DMS79 treated with DMSO at 0.1 percent for 48 hours (cell line): ENCODE measurements around the gene MMP24.
"Not testable (repeated sequence)": the region's sequence is repeated elsewhere in the genome, so short reads cannot be mapped to it uniquely, and the experiment has no call there.

Source experiments
- DNase-seq: peaks from one replicate; lab custom pipeline; 2025; lab: John Stamatoyannopoulos, UW

Gene MMP24

DNA sequence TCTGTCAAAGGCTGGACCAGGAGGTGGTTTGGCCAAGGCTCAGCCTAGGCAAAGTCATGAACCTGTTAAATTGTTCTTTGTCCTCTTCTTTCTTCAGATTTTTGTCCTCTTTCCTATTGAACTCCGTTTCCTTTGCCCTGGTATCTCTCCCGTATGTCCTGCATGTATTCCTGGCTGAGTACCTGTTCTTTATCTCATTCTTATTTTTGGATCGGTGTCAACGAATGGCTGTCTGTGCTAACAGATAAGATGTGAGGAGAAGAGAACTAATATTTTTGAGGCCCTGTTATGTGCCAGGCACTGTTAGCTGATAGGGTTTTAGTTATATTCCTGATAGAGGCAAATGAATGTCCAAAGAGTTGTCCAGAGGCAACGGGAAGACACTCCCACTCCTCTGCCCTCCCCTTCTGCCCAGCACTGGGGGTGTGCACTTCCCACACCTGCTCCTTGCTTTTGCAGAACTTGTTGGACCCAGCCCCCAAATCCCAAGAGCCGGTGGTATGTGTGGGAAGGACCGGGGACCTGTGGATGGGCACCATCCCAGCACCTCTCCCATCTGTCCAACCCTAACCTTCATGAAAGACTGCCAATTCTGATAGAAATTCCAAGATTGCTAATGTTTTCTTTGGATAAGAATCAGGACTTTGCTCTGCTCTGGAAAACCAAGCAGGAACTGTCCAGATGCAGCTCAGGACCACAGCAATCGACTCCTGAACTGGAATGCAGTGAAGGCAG, 30.9 kb downstream of the MMP24 start:
- no peak for DNase-seq

DNA sequence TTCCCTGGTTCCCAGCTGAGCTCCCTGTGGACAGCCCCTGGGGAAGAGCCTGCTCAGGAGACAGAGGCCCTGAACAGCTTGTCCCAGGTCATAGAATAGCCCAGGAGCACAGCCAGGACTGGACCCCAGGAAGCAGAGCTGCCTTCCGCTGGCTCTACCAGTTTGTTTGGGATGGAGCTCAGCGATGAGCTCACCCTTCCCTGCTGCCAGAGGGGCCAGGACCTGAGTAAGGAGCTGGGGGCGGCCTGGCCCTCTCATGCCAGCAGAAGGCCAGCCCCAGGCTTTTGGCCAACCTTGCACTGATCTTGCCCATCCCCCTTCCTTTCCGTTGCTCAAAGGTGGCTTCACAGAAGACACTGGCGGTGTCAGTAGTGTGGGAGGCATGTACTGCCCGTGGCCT, 33.9 kb downstream of the MMP24 start:
- no peak for DNase-seq

GRCh38 chr20:35262321-35262720, 35.8 kb downstream of the MMP24 start:
- DNase-seq = not testable (repeated sequence)

DNA sequence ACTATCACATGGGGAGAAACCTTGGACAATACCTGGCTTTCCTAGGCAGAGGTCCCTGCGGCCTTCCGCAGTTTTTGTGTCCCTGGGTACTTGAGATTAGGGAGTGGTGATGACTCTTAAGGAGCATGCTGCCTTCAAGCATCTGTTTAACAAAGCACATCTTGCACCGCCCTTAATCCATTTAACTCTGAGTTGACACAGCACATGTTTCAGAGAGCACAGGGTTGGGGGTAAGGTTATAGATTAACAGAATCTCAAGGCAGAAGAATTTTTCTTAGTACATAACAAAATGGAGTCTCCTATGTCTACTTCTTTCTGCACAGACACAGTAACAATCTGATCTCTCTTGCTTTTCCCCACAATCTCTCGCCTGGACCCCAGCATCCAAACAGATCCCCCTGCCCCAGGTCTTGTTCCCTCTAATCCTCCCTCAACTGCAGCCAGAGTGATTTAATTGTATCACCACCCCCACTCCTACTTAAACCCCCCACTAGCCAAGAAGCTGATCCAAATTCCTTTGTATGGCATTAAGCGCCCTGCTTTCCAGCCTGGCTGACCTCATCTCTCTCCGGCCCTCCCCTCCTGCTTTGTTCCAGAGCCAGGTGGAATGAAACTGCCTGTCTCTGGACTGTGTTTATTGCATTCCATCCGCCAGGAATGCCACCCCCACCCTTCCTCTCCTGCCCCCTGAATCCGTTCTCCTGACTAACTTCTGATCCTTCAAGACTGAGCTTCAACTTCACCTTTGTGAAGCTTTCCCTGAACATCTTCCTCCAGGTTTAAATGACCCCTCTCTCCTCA, 36.4 kb downstream of the MMP24 start:
- DNase-seq = not testable (repeated sequence)

- no peak for DNase-seq
Measured at GRCh38 chr20:35263532-35264341, 37.2 kb downstream of the MMP24 start.

- DNase-seq = no peak
Measured at GRCh38 chr20:35264755-35265154, 38.3 kb downstream of the MMP24 start.

DNA sequence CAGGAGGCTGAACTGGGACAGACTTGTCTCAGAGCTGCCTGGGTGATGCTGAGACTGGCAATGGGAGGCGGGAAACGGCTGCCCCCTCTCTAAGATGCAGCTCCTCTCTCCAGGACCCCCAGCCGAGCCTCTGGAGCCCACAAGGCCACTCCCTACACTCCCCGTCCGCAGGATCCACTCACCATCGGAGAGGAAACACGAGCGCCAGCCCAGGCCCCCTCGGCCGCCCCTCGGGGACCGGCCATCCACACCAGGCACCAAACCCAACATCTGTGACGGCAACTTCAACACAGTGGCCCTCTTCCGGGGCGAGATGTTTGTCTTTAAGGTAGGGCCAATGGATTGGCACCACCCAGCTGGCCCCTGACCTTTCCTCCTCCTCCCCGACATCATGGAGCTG, 40.6 kb downstream of the MMP24 start:
- DNase-seq = no peak

GRCh38 chr20:35269055-35269781, 42.7 kb downstream of the MMP24 start:
- DNase-seq = peak; percentile 11

- DNase-seq = no peak
Measured at GRCh38 chr20:35270021-35270902, 43.8 kb downstream of the MMP24 start.

DNA sequence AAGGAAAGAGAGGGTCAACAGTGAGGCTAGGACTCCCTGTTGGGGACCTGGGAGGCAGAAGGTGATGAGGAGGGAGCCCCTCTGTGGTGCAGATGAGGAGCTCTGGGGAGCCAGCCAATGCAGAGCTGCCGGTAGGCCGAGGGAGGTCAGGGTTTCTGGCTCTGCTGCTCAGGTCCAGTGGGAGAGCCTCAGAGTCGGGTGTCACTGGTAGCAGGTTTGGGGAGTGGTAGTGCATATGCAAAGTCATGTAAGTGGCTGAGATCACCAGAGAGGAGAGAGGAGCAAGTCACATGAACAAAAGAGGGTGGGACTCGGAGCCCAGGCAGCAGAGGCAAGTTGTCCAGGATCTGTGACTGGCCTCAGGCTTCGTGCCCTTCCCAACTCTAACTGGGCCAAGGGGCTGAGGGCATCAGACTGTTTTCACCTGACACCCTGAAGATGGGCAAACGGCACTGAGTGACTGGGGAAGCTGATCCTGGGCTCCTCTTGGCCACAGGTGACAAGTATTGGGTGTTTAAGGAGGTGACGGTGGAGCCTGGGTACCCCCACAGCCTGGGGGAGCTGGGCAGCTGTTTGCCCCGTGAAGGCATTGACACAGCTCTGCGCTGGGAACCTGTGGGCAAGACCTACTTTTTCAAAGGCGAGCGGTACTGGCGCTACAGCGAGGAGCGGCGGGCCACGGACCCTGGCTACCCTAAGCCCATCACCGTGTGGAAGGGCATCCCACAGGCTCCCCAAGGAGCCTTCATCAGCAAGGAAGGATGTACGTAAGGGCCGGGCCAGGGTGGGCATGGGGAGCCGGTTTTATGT, 44.8 kb downstream of the MMP24 start:
- DNase-seq = no peak

DNA sequence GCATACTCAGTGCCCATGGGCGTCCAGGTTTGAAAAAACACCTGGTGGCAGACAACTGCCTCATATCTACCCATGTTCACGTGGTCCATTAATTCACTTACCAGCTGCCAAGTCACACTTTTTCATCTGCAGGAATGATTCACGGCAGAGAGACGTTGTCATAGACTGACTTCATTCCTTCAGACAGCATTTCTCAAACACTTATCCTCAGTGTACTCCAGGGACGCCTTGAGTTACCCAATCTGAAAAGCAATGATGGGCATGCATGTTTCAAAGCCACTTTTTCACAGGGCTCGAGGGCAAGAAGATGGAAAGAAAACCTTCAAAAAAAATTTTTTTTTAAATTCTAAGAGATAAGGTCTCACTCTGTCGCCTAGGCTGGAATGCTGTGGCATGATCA, 45.4 kb downstream of the MMP24 start:
- DNase-seq = no peak

GRCh38 chr20:35273449-35274171, 47.1 kb downstream of the MMP24 start:
- DNase-seq = no peak

DNA sequence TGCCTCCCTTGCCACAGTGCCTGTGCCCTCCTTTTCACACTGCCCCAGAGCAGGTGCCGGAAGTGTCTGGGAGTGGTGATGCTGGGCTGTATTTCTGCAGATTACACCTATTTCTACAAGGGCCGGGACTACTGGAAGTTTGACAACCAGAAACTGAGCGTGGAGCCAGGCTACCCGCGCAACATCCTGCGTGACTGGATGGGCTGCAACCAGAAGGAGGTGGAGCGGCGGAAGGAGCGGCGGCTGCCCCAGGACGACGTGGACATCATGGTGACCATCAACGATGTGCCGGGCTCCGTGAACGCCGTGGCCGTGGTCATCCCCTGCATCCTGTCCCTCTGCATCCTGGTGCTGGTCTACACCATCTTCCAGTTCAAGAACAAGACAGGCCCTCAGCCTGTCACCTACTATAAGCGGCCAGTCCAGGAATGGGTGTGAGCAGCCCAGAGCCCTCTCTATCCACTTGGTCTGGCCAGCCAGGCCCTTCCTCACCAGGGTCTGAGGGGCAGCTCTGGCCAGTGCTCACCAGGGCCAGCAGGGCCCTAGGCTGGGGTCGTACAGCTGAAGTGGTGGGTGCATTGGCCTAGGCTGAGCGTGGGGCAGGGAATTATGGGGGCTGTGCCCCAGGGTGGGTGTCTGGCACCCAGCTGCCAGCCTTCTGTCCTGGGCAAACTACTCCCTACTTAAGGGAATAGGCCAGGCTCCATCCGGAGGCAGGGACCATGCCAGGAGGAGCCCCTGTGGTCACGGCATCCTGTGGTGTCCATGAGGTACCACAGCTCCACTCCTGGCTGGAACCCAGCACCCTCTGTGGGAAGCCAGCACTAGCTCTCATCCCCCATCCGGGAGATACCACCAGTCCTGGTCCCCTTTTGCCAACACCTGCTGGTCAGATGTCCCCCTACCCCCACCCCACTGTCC, 47.9 kb downstream of the MMP24 start:
- no peak for DNase-seq

DNA sequence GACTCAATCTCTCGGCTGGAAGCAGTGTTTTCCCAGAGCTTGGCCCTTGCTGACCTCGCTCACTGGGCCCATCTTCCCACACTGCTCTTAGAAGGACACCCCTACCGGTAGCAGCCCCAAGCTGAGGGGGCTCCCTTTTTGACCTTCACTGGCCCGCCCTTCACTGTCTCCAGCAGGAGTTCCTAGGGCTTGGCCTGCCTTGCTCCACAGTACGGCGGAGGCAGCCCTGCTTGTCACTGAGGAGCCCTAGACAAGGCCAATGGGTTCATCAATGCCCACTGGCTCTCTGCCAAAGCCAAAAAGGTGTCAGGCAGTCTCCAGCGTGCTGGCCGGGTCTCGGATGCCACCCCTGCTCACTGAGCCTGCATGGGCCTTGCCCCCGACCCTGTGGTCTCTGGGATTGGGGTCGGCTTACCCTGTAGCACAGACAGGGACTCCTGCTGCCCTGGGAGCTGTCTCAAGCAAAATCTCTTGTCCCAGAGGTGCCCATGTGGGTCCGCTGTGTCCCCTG, 49.3 kb downstream of the MMP24 start:
- no peak for DNase-seq

GRCh38 chr20:35276408-35276807, 49.9 kb downstream of the MMP24 start:
- DNase-seq = no peak

- DNase-seq = no peak
Measured at GRCh38 chr20:35277127-35277526, 50.6 kb downstream of the MMP24 start.

DNA sequence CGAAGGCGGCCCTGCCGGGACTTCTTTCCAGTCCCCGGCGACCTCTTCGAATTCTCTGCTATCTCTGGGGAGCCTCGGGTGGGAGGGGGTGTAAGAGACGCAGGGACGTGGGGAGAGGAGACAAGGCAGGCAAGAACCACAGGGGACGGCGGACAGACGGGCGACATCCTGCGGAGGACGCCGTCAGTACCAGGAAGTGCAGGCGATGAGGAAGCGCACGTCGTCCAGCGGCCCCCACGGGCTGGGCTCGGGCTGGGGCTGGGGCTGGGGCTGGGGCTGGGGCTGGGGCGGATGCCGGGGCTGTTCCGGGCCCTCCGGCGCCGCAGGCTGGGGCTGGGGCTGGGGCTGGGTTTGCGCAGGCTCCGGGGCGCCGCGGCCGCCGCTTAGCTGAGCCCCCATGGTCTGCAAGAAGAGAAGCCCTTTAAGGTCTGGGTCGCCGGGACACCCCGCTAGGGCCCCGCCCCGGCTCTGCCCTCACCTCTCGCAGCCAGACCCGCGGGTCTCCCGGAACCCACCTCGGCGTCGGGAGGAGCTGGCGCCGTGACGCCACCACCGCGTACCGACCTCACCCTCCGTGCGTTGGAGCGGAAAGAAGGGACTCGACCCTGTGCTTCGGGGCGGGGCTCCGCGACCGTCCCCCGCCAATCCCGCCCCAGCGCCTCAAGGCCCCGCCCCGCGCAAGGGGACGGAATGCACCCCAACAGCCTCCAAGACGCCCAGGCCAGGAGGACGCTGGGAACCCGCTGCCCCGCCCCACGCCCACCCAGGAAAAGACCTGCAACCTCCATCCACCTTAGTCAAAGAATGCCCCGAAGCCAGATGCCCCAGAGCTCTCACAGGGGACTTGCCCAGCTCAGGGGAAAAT, 51.3 kb downstream of the MMP24 start, which contains the start of gene MMP24OS:
MMP24OS (minus strand) TSS at position 592 of the 865 bp plus-strand sequence; CDS start at position 399, 193 bp downstream.
- peak; percentile 65 for DNase-seq
